GM18511 (cell line): ENCODE results near the gene SDCCAG8.

Source experiments
- ATAC-seq: cut with Tn5 transposase; IDR thresholded peaks from one replicate; pipeline ENCODE4 v1.9.1; 2021; ENCODE audit warnings: mild to moderate bottlenecking, moderate library complexity; ENCODE audit not compliant: unreplicated experiment

The SDCCAG8 gene

GRCh38 chr1:243379208-243379607, 123.4 kb downstream of the SDCCAG8 start:
- ATAC-seq = no peak

DNA sequence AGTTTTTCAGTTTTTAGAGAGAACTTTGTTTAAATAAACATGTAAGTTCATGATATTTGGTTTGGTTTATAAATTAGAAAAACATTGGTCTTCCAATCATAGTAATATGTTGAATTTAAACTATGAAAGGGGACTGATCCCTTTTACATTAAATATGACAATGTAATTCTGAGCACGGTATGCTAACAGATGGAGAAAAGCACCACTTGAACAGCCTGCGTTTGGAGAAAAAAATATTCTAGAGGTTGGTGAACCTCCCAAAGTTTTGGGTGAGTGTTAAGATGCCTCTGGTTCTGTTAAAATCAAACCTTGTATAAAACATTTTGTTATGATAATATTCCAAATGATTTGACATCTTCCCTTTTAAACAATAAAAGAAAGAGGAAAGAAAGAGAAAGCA, 123.9 kb downstream of the SDCCAG8 start:
- no peak for ATAC-seq

DNA sequence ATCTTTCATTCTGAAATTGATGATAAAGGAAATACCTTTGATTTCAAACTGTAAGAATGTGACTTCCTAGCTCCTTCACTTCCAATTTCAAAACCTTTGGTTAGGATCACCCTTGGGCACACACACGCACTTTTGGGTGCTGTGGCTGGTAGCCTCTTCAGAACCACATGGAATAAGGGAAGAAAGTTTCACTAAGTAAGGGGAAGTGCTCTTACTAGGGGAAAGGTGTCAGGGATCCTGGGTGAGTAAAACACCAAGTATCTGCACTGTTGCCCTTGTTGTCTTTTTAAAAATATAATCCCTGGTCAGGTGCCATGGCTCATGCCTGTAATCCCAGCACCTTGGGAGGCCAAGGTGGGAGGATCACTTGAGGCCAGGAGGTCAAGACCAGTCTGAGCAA, 132.4 kb downstream of the SDCCAG8 start:
- ATAC-seq = no peak

DNA sequence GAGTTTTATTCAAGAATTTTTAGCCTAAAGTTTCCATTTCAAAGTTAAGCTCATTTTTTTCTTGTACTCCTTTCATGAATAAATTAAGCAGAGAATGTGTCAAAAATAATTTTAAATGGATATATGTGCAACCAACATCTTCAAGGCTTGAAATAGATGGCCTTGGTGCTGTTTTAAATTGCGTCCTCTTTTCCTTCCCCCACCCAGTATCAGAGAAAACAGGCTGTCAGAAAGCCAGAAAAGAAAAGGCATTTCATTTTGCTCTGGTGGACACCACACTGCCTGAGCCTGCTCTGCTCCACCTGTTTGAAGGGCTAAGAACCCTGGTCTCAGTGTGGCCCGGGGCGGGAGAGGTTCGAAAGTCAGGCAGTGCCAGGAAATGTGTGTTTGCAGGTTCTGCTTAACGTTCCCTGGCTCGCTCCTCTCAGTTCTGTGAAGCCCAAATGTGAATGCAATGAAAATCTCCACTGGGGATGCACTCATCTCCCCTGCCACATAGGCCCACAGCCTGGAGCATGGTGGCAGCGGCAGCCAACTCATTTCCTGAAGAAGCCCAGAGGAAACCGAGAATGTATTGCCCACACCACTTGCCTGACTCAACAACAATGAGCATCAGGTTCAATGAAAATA, 134.4 kb downstream of the SDCCAG8 start:
- no peak for ATAC-seq

DNA sequence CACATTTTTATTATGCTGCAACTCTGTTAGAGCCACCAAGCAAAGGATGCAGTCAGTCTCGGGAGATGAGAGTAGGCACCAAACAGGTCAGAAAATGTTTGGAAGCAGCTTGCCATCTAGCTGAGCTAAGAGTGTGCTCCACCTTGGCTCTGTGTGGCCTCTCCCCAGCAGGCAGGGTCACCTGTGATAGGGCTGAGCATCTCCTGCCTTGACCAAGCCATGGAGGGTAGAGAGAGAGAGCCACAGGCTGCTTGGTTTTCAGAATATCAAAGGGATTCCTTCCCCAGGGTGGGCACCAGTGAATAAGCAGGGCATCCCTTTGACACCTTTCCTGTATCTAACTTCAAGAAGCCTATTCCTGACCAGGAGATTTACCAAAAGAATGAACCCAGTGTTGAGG, 135.5 kb downstream of the SDCCAG8 start:
- ATAC-seq = no peak

DNA sequence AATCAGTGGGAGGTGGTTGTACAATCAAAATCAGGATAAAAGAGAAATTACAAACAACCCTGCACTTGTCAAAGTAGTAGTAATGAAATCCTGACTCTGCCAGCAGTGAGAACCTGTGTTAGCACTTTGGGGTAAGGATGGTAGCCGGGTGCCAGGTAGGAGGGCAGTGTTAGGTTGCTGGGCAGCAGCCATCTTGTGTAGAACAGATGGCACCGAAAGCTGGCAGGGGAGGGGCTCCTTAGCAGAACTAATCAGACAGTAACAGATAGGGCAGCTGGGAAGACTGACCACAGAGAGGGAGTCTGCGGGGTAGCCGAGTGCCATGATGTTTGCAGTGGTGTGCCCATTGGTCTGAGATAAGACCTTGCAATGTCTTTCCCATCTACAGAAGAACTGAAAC, 137.3 kb downstream of the SDCCAG8 start:
- ATAC-seq = no peak

DNA sequence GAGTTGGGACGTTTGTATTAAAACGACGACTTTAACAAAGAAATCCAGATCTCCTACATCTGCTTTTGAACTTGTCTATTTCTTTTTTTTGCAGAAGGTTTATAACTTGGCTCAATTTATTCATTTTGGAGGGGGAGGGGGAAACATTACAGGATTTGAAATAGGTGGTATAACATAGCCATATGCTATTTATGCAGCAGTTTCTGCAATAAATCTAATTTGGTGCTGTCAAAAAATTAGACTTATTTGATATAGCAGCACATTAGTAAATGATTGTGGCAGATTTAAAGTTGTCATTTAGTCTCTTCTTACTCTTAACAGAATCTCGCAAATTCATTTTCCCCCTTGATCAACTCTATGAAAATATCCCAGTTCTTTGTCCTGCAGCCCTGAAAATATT, 138.2 kb downstream of the SDCCAG8 start:
- ATAC-seq = no peak

- ATAC-seq = no peak
Measured at GRCh38 chr1:243394601-243395464, 139.0 kb downstream of the SDCCAG8 start.

DNA sequence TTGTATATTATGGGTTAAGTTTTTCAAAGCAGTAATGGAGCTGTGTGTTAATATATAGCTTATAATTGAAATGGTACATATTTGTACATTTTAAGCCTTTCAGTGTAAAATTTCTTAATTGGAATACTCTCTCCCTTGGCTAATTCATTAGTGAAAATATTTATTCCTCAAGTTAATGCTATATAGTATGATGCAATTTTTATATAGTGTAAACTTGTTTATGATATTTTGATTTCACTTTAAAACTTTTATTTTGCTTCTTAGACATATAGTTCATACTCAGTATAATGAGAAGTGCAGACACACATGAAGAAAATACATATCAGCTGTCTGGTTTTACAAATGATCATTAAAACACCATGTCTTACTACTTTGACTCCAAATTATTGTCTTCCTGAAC, 140.6 kb downstream of the SDCCAG8 start:
- ATAC-seq = no peak

DNA sequence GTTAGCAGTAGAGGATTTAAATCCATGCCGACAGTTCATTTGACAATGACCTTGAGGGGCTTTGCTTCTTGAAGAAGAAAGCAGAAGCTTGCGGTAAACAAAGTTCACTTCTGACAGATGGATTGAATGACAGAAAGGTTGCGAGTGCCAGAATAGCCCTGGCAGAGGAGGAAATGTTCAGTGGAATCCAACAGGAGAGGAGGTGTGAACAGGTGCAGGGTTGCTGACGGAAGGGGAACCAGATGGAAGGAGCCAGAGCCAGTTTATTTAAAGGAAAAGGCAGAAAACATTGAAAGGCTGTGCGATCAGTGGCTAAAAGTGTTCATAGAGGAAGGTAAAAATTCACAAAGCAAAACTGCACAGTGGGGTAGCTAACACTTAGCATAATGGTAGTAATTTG, 141.0 kb downstream of the SDCCAG8 start:
- ATAC-seq = no peak

GRCh38 chr1:243397613-243398321, 141.9 kb downstream of the SDCCAG8 start:
- ATAC-seq = no peak

GRCh38 chr1:243399561-243400155, 143.8 kb downstream of the SDCCAG8 start:
- no peak for ATAC-seq

DNA sequence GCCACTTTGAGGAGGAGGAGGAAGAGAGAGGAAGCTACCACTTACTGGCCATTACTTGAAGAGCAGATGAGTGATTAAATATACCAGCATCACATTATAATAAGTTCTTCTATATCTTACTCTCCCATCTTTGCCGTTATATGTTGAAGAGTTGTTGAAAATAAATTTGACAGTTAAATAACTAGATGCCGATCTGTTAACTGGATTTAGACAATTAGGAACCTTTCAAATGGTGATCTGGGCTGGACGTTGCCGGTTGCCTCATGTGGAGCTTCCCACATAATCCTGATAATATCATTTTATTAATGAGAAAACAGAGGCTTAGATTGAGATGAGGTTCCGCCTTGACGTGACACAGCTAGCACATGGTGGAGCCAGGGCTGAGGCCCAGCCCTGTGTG, 147.0 kb downstream of the SDCCAG8 start:
- ATAC-seq = no peak

DNA sequence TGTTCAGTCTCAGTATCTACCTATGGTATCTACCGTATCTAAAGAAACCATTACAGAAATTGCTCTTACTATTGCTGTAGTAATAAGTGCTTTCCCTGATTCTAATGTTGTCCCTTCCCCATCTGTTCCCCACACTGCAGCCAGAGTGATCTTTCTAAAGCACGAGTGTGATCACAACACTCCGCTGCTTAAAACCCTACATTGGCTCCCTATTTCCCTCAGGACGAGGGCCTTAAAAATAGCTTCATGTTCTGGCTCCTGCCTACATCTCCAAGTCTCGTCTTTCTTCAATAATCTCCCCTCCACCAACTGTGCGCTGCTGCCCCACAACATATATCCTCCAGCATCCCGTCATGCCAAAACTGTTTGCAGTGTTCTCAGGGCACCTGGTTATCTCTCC, 150.6 kb downstream of the SDCCAG8 start:
- no peak for ATAC-seq

- ATAC-seq = no peak
Measured at GRCh38 chr1:243407284-243408018, 151.6 kb downstream of the SDCCAG8 start.

DNA sequence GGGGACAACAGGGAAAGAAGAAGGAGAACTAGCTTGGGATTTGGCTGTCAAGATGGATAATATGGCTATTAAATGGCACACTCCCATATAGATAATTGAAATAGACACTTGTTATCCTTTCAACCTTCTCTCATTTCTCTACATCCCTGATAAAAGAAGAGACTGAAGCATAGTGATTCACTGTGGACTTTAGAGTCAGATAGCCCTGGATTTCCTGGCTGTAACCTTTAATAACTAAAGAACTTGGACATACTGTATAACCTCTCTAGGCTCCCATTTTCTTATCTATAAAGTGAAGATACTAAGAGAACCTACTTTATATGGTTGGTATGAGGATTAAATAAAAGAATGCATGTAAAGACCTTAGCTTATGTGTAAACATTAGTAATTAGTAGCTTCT, 152.6 kb downstream of the SDCCAG8 start:
- no peak for ATAC-seq

DNA sequence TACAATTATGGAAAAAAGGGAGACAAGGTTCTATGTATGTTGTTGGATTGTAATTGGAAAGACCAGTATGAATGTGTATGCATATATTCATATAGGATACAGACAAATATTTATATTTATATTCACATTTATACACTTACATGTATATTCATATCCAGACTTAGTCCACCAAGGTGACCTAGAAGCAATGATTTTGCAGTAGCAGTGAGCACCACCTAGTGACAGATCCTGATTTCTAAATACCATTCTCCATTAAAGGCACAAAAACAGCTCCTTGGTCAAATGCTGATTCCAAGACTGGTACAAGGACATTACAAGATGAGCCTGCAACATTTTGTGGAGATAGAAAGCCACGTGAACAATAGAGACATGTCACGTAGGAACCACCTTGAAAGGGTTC, 153.4 kb downstream of the SDCCAG8 start:
- no peak for ATAC-seq

DNA sequence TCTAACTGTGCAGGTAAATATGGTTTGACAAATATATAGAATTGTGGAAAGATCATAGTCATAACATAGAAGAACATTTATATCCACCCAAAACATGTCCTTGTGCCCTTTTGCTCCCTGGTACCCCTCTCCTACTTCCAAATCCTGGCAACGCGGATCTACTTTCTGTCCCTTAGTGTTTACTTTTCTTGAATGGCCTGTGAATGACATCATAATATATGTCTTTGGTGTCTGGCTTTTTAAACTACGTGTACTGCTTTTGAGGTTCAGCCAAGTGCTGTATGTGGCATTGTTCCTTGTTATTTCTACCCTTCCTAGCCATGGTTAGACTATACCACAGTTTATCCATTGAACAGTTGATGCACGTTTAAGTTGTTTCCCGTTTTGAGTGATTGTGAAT, 155.6 kb downstream of the SDCCAG8 start:
- ATAC-seq = no peak

GRCh38 chr1:243413431-243414151, 157.8 kb downstream of the SDCCAG8 start:
- peak; percentile 70 for ATAC-seq

DNA sequence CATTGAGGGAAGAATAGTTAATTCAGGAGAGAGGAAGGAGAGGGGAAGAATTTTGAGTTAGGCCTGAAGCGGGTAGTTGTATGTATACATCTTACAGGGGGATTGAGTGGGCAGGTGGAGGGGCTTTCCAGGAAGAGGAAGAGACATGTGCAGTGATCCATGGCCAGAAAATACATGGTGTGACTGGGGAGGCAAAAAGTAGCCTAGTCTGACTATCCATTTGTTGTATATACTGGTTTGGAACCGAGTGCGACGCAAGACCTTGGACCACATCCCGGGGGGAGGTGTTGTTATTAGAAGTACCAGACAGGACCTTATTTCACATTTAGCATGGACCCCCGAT, 158.3 kb downstream of the SDCCAG8 start:
- ATAC-seq = peak; percentile 25
